Osteoblast (primary cell): ENCODE data around the gene FBXO17. TPM values are rescaled to one million over a fixed set of nuclear protein-coding genes. Genes with fewer than 3 reads are reported as not detected.
"Not testable (repeated sequence)": the region's sequence is repeated elsewhere in the genome, so short reads cannot be mapped to it uniquely, and the experiment has no call there.

Experiments used
- DNase-seq: peaks from one replicate; pipeline ENCODE4 v3.0.0; 2011; ENCODE audit warnings: low spot score, mixed read lengths; ENCODE audit not compliant: insufficient read length; ENCODE audit errors: missing footprints
- H2AFZ ChIP-seq: 2 replicates; pipeline ENCODE4 v1.6.0; 2011; ENCODE audit warnings: mild to moderate bottlenecking, low read length
- H3K27ac ChIP-seq: 2 replicates; pipeline ENCODE4 v1.5.1; 2011; ENCODE audit warnings: mild to moderate bottlenecking, low read depth, low read length, moderate library complexity
- H3K27me3 ChIP-seq: 2 replicates; pipeline ENCODE4 v1.6.0; 2012; ENCODE audit warnings: mild to moderate bottlenecking, control low read depth, inconsistent platforms, low read length, moderate library complexity; ENCODE audit not compliant: insufficient read depth
- H3K36me3 ChIP-seq: 2 replicates; pipeline ENCODE4 v1.5.1; 2011; ENCODE audit warnings: mild to moderate bottlenecking, low read length, control low read depth, moderate library complexity; ENCODE audit not compliant: insufficient read depth
- H3K4me1 ChIP-seq: 2 replicates; pipeline ENCODE4 v1.5.1; 2011; ENCODE audit warnings: mild to moderate bottlenecking, low read length, control low read depth, moderate library complexity; ENCODE audit not compliant: insufficient read depth
- H3K4me2 ChIP-seq: 2 replicates; pipeline ENCODE4 v1.6.0; 2011; ENCODE audit warnings: mild to moderate bottlenecking, low read length; ENCODE audit not compliant: insufficient read depth
- H3K4me3 ChIP-seq: fragments of 200-600 bp; sonication (generic); 3 replicates; pipeline ENCODE4 v1.5.1; 2012; ENCODE audit warnings: mild to moderate bottlenecking, low read length, inconsistent platforms; ENCODE audit not compliant: insufficient read depth
- H3K79me2 ChIP-seq: 2 replicates; pipeline ENCODE4 v1.6.0; 2012; ENCODE audit warnings: mild to moderate bottlenecking, low read length, control low read depth, inconsistent platforms; ENCODE audit not compliant: insufficient read depth
- H3K9me3 ChIP-seq: 2 replicates; pipeline ENCODE4 v1.5.1; 2011; ENCODE audit warnings: low read depth, low read length, control low read depth
- H4K20me1 ChIP-seq: 2 replicates; pipeline ENCODE4 v1.6.0; 2012; ENCODE audit warnings: mild to moderate bottlenecking, low read length, control low read depth; ENCODE audit not compliant: insufficient read depth
- total RNA-seq: library from RNA; depleted of rRNA; stranded (reverse); fragments of >200 nt; gene quantifications from 2 replicates; pipeline ENCODE4 v1.2.3, GENCODE V29; 2012
- TF ChIP-seq, protein P1 (sequence below): IDR thresholded peaks from 2 replicates; pipeline ENCODE4 v1.5.1; 2011; ENCODE audit warnings: mild to moderate bottlenecking, low read depth, low read length, moderate library complexity; ENCODE audit errors: extremely low read depth

FBXO17 gene
- total RNA-seq, 1 donor: 40.9 TPM

DNA sequence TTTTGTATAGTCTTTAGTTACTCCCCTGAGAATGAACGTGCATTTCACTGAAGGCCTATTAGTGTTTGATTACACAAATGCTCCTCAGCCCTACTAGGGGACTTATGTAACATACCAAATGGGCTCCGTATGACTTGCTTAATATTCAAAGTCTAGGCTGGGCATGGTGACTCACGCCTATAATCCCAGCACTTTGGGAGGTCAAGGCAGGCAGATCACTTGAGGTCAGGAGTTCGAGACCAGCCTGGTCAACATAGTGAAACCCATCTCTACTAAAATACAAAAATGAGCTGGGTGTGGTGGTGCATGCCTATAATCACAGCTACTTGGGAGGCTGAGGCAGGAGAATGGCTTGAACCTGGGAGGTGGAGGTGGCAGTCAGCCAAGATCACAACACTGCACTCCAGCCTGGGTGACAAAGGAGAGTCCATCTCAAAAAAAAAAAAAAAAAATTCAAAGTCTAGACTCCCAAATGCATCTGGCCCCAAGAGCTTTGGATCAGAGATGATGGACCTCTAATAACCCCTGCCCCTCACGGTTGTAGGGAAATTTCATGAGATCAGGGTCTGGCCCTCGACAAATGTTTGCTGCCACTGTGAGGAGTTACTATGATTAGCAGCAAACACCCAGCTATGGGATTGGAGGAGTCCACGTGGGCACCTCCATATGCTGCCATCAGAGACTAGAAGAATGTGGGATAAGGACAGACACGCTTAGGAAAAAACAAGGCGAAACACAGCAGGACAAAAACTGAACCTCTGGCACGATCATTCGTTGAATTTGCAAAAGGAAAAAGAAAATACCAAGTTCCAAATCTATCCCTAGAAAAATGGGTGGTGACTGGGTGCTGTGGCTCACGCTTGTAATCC lies 4.6 kb downstream of the FBXO17 start:
- Histone ChIP-seq H3K4me2 (no peak overlapping the region), H3K79me2 (peaks cover 30% of the 10 kb centered on the region), H4K20me1 (no peaks in the 10 kb centered on the region), H3K4me1 (peaks cover 9% of the 10 kb centered on the region), H3K9me3 (no peaks in the 10 kb centered on the region), H3K4me3 (no peak overlapping the region), H3K36me3 (peaks cover 13% of the 10 kb centered on the region), H3K27me3 (no peaks in the 10 kb centered on the region), H2AFZ (no peak overlapping the region), H3K27ac (no peak overlapping the region)
- peak; percentile 14 for DNase-seq
- TF ChIP-seq, protein P1, sequence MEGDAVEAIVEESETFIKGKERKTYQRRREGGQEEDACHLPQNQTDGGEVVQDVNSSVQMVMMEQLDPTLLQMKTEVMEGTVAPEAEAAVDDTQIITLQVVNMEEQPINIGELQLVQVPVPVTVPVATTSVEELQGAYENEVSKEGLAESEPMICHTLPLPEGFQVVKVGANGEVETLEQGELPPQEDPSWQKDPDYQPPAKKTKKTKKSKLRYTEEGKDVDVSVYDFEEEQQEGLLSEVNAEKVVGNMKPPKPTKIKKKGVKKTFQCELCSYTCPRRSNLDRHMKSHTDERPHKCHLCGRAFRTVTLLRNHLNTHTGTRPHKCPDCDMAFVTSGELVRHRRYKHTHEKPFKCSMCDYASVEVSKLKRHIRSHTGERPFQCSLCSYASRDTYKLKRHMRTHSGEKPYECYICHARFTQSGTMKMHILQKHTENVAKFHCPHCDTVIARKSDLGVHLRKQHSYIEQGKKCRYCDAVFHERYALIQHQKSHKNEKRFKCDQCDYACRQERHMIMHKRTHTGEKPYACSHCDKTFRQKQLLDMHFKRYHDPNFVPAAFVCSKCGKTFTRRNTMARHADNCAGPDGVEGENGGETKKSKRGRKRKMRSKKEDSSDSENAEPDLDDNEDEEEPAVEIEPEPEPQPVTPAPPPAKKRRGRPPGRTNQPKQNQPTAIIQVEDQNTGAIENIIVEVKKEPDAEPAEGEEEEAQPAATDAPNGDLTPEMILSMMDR: no peak

DNA sequence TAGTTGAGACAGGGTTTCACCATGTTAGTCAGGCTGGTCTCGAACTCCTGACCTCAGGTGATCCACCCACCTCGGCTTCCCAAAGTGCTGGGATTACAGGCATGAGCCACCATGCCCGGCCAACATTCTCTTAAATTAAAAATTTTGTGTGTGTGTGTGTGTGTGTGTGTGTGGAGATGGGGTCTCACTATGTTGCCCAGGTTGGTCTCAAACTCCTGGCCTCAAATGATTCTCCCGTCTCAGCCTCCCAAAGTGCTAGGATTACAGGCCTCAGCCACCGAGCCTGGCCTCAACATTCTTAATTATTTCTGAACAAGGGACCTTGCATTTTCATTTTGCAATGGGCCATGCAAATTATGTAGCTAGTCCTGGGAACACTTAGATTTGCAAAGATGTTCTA lies 9.4 kb downstream of the FBXO17 start:
- H3K27me3 ChIP-seq, H3K4me3 ChIP-seq, H3K4me1 ChIP-seq, H3K79me2 ChIP-seq, H3K4me2 ChIP-seq, H2AFZ ChIP-seq, DNase-seq, H4K20me1 ChIP-seq, H3K9me3 ChIP-seq, H3K27ac ChIP-seq, H3K36me3 ChIP-seq: not testable (repeated sequence)

DNA sequence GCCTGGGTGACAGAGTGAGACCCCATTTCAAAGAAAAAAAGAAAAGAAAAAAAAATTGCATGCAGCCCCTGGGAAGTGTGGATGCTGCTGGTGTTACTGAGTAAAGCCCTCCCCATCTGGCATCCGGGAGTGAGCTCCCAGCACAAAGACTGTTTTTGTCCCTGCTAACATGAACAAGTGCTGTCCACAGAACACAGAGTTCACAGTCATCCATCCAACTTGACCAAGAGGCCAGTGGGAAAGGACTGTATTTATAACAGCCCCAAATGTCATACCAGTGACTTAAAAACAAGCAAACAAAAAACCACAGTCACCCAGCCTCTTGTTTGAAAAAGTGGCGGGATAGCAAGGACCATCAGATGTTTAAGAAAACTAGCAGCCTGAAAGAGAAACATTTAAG lies 10.8 kb downstream of the FBXO17 start:
- Histone ChIP-seq H3K9me3 (no peaks in the 10 kb centered on the region), H3K27ac (no peak overlapping the region), H2AFZ (no peak overlapping the region), H3K4me3 (no peak overlapping the region), H3K36me3 (peaks cover 10% of the 10 kb centered on the region), H3K4me2 (no peak overlapping the region), H4K20me1 (no peaks in the 10 kb centered on the region), H3K27me3 (no peaks in the 10 kb centered on the region), H3K4me1 (peaks cover 3% of the 10 kb centered on the region), H3K79me2 (peaks cover 2% of the 10 kb centered on the region)
- TF ChIP-seq, protein P1: no peak
- DNase-seq: no peak

DNA sequence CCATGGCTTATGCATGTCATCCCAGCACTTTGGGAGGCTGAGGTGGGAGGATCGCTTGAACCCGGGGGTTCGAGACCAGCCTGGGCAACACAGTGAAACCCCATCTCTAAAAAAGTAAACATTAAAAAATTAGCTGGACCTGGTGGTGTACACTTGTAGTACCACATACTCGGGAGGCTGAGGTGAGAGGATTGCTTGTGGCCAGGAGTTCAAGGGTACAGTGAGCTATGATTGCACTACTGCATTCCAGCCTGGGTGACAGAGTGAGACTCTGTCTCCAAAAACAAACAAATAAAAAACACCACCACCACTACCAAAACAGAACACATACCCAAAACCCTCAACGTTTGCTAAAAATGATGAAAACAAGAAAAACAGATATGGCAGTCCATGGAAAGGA lies 15.9 kb downstream of the FBXO17 start:
- TF ChIP-seq, protein P1: no peak

More for the DNA sequence above, 15.9 kb downstream of the FBXO17 start:
- H3K27me3 ChIP-seq: no peaks in the 10 kb centered on the region
- no peaks in the 10 kb centered on the region for H4K20me1 ChIP-seq
- H3K4me1 ChIP-seq: peaks cover 3% of the 10 kb centered on the region
- no peaks in the 10 kb centered on the region for H3K9me3 ChIP-seq
- peaks cover 3% of the 10 kb centered on the region for H3K36me3 ChIP-seq
- H2AFZ ChIP-seq: no peak overlapping the region
- DNase-seq: no peak
- no peak overlapping the region for H3K4me3 ChIP-seq
- H3K27ac ChIP-seq: no peak overlapping the region
- no peak overlapping the region for H3K4me2 ChIP-seq
- no peaks in the 10 kb centered on the region for H3K79me2 ChIP-seq
